ENCODE measurements around the gene LMO4. TPM values are rescaled to one million over a fixed set of nuclear protein-coding genes. Genes with fewer than 3 reads are reported as not detected.

Gene LMO4
- total RNA-seq, 1 donor from 2014 or later: 42.9 TPM

GRCh38 chr1:87279966-87280535 is 48.6 kb upstream of the LMO4 start:
- Histone ChIP-seq H3K27ac (ENCODE audit: low read depth, low read length) (no peak overlapping the region), H4K20me1 (ENCODE audit: insufficient read depth, low read length) (no peaks in the 10 kb centered on the region), H2AFZ (ENCODE audit: low read depth, low read length) (no peak overlapping the region), H3K27me3 (ENCODE audit: insufficient read depth, low read length) (no peaks in the 10 kb centered on the region), H3K9ac (ENCODE audit: low read length) (no peak overlapping the region), H3K9me3 (ENCODE audit: insufficient read depth, low read depth, low read length) (no peaks in the 10 kb centered on the region), H3K4me1 (ENCODE audit: insufficient read depth, low read length) (peaks cover 6% of the 10 kb centered on the region), H3K4me3 (ENCODE audit: insufficient read depth, low read depth, low read length) (no peak overlapping the region), H3K79me2 (ENCODE audit: insufficient read depth, low read length) (no peaks in the 10 kb centered on the region), H3K36me3 (ENCODE audit: insufficient read depth, low read length) (no peaks in the 10 kb centered on the region), H3K4me2 (ENCODE audit: low read length) (no peak overlapping the region)
- TF ChIP-seq CTCF (IDR thresholded peaks at IDR 0.05; ENCODE audit: insufficient read depth, low read depth, low read length) (no peak), EZH2 (IDR thresholded peaks at IDR 0.05; ENCODE audit: insufficient read depth, low read length) (no peak)
- DNase-seq (ENCODE audit: low read depth): peak; percentile 14
- no peaks in the 10 kb centered on the region for H3K36me3 Mint-ChIP-seq (ENCODE audit: low read depth, unreplicated experiment)
- no peak overlapping the region for H3K4me3 Mint-ChIP-seq (ENCODE audit: unreplicated experiment)
- peaks cover 2% of the 10 kb centered on the region for H3K9me3 Mint-ChIP-seq (ENCODE audit: unreplicated experiment)
- no peaks in the 10 kb centered on the region for H3K27me3 Mint-ChIP-seq (ENCODE audit: low read depth, unreplicated experiment)
- peaks cover 19% of the 10 kb centered on the region for H3K4me1 Mint-ChIP-seq (ENCODE audit: low read depth, unreplicated experiment)
- FAIRE-seq: peak; percentile 5
- H3K27ac Mint-ChIP-seq (ENCODE audit: unreplicated experiment): peak overlapping the region; percentile 85

- H3K27ac Mint-ChIP-seq (ENCODE audit: unreplicated experiment): no peak overlapping the region
- Histone ChIP-seq H2AFZ (ENCODE audit: low read depth, low read length) (no peak overlapping the region), H3K27ac (ENCODE audit: low read depth, low read length) (no peak overlapping the region), H4K20me1 (ENCODE audit: insufficient read depth, low read length) (no peaks in the 10 kb centered on the region), H3K4me2 (ENCODE audit: low read length) (no peak overlapping the region), H3K4me3 (ENCODE audit: insufficient read depth, low read depth, low read length) (no peak overlapping the region), H3K4me1 (ENCODE audit: insufficient read depth, low read length) (peaks cover under 1% of the 10 kb centered on the region), H3K36me3 (ENCODE audit: insufficient read depth, low read length) (no peaks in the 10 kb centered on the region), H3K9me3 (ENCODE audit: insufficient read depth, low read depth, low read length) (no peaks in the 10 kb centered on the region), H3K9ac (ENCODE audit: low read length) (no peak overlapping the region), H3K79me2 (ENCODE audit: insufficient read depth, low read length) (no peaks in the 10 kb centered on the region), H3K27me3 (ENCODE audit: insufficient read depth, low read length) (no peaks in the 10 kb centered on the region)
- no peak overlapping the region for H3K4me3 Mint-ChIP-seq (ENCODE audit: unreplicated experiment)
- no peaks in the 10 kb centered on the region for H3K36me3 Mint-ChIP-seq (ENCODE audit: low read depth, unreplicated experiment)
- H3K4me1 Mint-ChIP-seq (ENCODE audit: low read depth, unreplicated experiment): peaks cover 4% of the 10 kb centered on the region
- peaks cover 2% of the 10 kb centered on the region for H3K9me3 Mint-ChIP-seq (ENCODE audit: unreplicated experiment)
- H3K27me3 Mint-ChIP-seq (ENCODE audit: low read depth, unreplicated experiment): no peaks in the 10 kb centered on the region
- FAIRE-seq (no peak), DNase-seq (ENCODE audit: low read depth) (peak; percentile 4)
- TF ChIP-seq EZH2 (IDR thresholded peaks at IDR 0.05; ENCODE audit: insufficient read depth, low read length): no peak
- no peak for TF ChIP-seq CTCF (IDR thresholded peaks at IDR 0.05; ENCODE audit: insufficient read depth, low read depth, low read length)
Observed at GRCh38 chr1:87284456-87285240, 44.0 kb upstream of the LMO4 start.

GRCh38 chr1:87291107-87291506 is 37.6 kb upstream of the LMO4 start:
- no peak for FAIRE-seq
- H3K4me1 Mint-ChIP-seq (ENCODE audit: low read depth, unreplicated experiment): peaks cover 11% of the 10 kb centered on the region
- Histone ChIP-seq H3K9ac (ENCODE audit: low read length) (no peak overlapping the region), H3K36me3 (ENCODE audit: insufficient read depth, low read length) (no peaks in the 10 kb centered on the region), H3K4me1 (ENCODE audit: insufficient read depth, low read length) (peaks cover 3% of the 10 kb centered on the region), H3K4me3 (ENCODE audit: insufficient read depth, low read depth, low read length) (no peak overlapping the region), H3K27ac (ENCODE audit: low read depth, low read length) (no peak overlapping the region), H3K4me2 (ENCODE audit: low read length) (no peak overlapping the region), H3K79me2 (ENCODE audit: insufficient read depth, low read length) (no peaks in the 10 kb centered on the region), H3K27me3 (ENCODE audit: insufficient read depth, low read length) (no peaks in the 10 kb centered on the region), H2AFZ (ENCODE audit: low read depth, low read length) (no peak overlapping the region), H3K9me3 (ENCODE audit: insufficient read depth, low read depth, low read length) (no peaks in the 10 kb centered on the region), H4K20me1 (ENCODE audit: insufficient read depth, low read length) (no peaks in the 10 kb centered on the region)
- peak overlapping the region; percentile 91 for H3K27ac Mint-ChIP-seq (ENCODE audit: unreplicated experiment)
- no peak overlapping the region for H3K4me3 Mint-ChIP-seq (ENCODE audit: unreplicated experiment)
- no peak for TF ChIP-seq CTCF (IDR thresholded peaks at IDR 0.05; ENCODE audit: insufficient read depth, low read depth, low read length)
- no peak for TF ChIP-seq EZH2 (IDR thresholded peaks at IDR 0.05; ENCODE audit: insufficient read depth, low read length)
- no peaks in the 10 kb centered on the region for H3K36me3 Mint-ChIP-seq (ENCODE audit: low read depth, unreplicated experiment)
- no peaks in the 10 kb centered on the region for H3K9me3 Mint-ChIP-seq (ENCODE audit: unreplicated experiment)
- H3K27me3 Mint-ChIP-seq (ENCODE audit: low read depth, unreplicated experiment): no peaks in the 10 kb centered on the region
- peak; percentile 87 for DNase-seq (ENCODE audit: low read depth)
